ENCODE data around the gene WBP4. TPM values are rescaled to one million over a fixed set of nuclear protein-coding genes. Genes with fewer than 3 reads are reported as not detected.
A peak's percentile ranks its signal among the peaks of the same experiment; 100 is the strongest.

WBP4 gene
- total RNA-seq, 1 experiment from 2014 or later: 14.5 TPM

DNA sequence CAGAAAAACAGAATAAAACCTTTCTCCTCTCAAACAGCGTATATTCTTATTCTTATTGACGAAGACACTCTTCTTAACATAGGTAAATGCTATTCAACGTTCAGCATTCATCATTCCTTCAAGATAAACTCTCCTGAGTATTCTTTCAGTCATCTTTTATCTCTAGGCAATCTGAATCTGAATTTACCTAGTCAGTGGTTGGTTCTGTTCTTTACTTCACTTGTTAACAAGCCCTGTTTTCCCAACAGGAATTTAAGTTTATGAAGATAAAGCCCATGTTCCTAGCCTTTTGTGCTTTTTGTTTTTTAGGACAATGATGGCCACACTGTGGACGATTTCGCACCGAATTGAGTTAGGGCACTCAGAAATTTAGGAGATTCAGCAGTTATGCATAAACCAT lies 45.4 kb upstream of the WBP4 start (continued):
- TF ChIP-seq, protein P1, sequence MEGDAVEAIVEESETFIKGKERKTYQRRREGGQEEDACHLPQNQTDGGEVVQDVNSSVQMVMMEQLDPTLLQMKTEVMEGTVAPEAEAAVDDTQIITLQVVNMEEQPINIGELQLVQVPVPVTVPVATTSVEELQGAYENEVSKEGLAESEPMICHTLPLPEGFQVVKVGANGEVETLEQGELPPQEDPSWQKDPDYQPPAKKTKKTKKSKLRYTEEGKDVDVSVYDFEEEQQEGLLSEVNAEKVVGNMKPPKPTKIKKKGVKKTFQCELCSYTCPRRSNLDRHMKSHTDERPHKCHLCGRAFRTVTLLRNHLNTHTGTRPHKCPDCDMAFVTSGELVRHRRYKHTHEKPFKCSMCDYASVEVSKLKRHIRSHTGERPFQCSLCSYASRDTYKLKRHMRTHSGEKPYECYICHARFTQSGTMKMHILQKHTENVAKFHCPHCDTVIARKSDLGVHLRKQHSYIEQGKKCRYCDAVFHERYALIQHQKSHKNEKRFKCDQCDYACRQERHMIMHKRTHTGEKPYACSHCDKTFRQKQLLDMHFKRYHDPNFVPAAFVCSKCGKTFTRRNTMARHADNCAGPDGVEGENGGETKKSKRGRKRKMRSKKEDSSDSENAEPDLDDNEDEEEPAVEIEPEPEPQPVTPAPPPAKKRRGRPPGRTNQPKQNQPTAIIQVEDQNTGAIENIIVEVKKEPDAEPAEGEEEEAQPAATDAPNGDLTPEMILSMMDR (IDR thresholded peaks at IDR 0.05 in 2 of 3, conservative IDR thresholded peaks at IDR 0.05 in 1 of 3; ENCODE audit: borderline replicate concordance in 1 of 3, insufficient read depth in 1 of 3, low read depth in 2 of 3, low read length in 2 of 3): no peak

DNA sequence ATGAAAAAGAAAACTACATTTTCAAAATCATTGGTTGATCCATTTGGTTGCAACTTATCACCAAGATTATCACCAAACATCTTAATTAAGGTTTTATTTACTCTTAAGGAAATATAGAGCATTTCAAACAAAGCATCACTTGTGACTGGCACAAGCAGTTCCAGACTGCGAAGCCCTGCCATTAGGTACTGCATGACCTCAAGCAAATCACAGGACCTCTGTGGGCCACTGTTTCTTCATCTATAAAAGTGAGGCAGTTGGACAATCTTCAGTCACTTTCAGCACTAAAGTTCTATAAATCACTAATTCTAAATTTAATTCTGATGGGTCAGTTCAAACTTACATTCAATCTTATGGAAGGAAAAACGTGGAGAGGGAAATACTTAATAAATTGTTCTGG lies 44.1 kb upstream of the WBP4 start:
- H3K9ac ChIP-seq (ENCODE audit: low read length): no peak overlapping the region
- H3K79me2 ChIP-seq (ENCODE audit: insufficient read depth, low read length): peaks cover 65% of the 10 kb centered on the region

More for the DNA sequence above, 44.1 kb upstream of the WBP4 start:
- Histone ChIP-seq H3K4me2 (ENCODE audit: low read length) (peak overlapping the region; percentile 85; the same call in 1 of the 2 replicates), H3K9me2 (ENCODE audit: insufficient read depth) (no peaks in the 10 kb centered on the region), H3K4me1 (ENCODE audit: control insufficient read depth in 1 of 2, insufficient read depth in 2 of 2, low read length in 2 of 2) (peaks cover 17 to 32% of the 10 kb centered on the region in 2 experiments), H3K36me3 (ENCODE audit: control insufficient read depth in 1 of 2, insufficient read depth in 2 of 2, low read length in 2 of 2) (no peaks in the 10 kb centered on the region), H4K20me1 (ENCODE audit: insufficient read depth) (no peaks in the 10 kb centered on the region), H2AFZ (ENCODE audit: low read depth, low read length, poor library complexity, severe bottlenecking) (no peak overlapping the region), H3K27me3 (ENCODE audit: insufficient read depth, low read length) (no peaks in the 10 kb centered on the region), H3K27ac (ENCODE audit: low read depth, low read length) (no peak overlapping the region), H3K4me3 (replicated peaks in 1 of 2; ENCODE audit: low read depth in 1 of 2, low read length in 2 of 2) (no peak overlapping the region; a peak in 1 of 4 replicates), H3K9me3 (ENCODE audit: control insufficient read depth in 1 of 2, insufficient read depth in 1 of 2, low read depth in 1 of 2, low read length in 2 of 2) (no peaks in the 10 kb centered on the region)
- no peak for DNase-seq (ENCODE audit: low read depth, low spot score)
- no peak for ATAC-seq
- ChIA-PET CTCF (no interaction called here), RAD21 (ENCODE audit: low non-redundant PET in 1 of 2, low total read pairs in 2 of 2, uncharacterized antibody in 2 of 2, unreplicated experiment in 2 of 2) (no interaction called here), POLR2A (no interaction called here)
- no peak for TF ChIP-seq SRF (IDR thresholded peaks at IDR 0.05; ENCODE audit: low read depth)
- TF ChIP-seq, protein P2, sequence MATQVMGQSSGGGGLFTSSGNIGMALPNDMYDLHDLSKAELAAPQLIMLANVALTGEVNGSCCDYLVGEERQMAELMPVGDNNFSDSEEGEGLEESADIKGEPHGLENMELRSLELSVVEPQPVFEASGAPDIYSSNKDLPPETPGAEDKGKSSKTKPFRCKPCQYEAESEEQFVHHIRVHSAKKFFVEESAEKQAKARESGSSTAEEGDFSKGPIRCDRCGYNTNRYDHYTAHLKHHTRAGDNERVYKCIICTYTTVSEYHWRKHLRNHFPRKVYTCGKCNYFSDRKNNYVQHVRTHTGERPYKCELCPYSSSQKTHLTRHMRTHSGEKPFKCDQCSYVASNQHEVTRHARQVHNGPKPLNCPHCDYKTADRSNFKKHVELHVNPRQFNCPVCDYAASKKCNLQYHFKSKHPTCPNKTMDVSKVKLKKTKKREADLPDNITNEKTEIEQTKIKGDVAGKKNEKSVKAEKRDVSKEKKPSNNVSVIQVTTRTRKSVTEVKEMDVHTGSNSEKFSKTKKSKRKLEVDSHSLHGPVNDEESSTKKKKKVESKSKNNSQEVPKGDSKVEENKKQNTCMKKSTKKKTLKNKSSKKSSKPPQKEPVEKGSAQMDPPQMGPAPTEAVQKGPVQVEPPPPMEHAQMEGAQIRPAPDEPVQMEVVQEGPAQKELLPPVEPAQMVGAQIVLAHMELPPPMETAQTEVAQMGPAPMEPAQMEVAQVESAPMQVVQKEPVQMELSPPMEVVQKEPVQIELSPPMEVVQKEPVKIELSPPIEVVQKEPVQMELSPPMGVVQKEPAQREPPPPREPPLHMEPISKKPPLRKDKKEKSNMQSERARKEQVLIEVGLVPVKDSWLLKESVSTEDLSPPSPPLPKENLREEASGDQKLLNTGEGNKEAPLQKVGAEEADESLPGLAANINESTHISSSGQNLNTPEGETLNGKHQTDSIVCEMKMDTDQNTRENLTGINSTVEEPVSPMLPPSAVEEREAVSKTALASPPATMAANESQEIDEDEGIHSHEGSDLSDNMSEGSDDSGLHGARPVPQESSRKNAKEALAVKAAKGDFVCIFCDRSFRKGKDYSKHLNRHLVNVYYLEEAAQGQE (IDR thresholded peaks at IDR 0.05; ENCODE audit: low read depth): no peak
- intact Hi-C loops (cut with micrococcal nuclease): no loop called here
- BruUV-seq (replicated peaks): no TSS peak

Data from HCT116 (cell line).